NB4 (cell line): ENCODE data around the gene USF2.

Experiments
- DNase-seq: peaks from one replicate; pipeline ENCODE4 v3.0.0; 2010; ENCODE audit warnings: low read depth
- H3K4me3 ChIP-seq: one replicate; pipeline ENCODE4 v1.5.1; 2011; ENCODE audit warnings: mild to moderate bottlenecking, low read depth, low read length, moderate library complexity
- CTCF ChIP-seq: IDR thresholded peaks from one replicate; pipeline ENCODE4 v1.5.1; 2012; ENCODE audit warnings: low read depth, low read length
- MAX ChIP-seq: IDR thresholded peaks from 2 replicates; pipeline ENCODE4 v1.6.1; 2011; ENCODE audit warnings: low read depth, low read length
- MYC ChIP-seq: IDR thresholded peaks from 2 replicates; pipeline ENCODE4 v1.6.1; 2011; ENCODE audit warnings: low read depth, low read length
- POLR2A ChIP-seq: IDR thresholded peaks from 2 replicates; pipeline ENCODE4 v1.6.1; 2011; ENCODE audit warnings: mild to moderate bottlenecking; ENCODE audit not compliant: insufficient read length; ENCODE audit errors: extremely low read depth

USF2 gene

GRCh38 chr19:35264268-35265125 is 4.3 kb upstream of the USF2 start:
- H3K4me3 ChIP-seq, result no peak overlapping the region
- TF ChIP-seq POLR2A (no peak), CTCF (no peak), MAX (no peak), MYC (no peak)
- no peak for DNase-seq

GRCh38 chr19:35265126-35265899 is 3.4 kb upstream of the USF2 start:
- no peak overlapping the region for H3K4me3 ChIP-seq
- no peak for DNase-seq
- TF ChIP-seq CTCF, result no peak
- no peak for TF ChIP-seq POLR2A
- no peak for TF ChIP-seq MYC
- TF ChIP-seq MAX, result no peak

GRCh38 chr19:35265900-35266519 is 2.8 kb upstream of the USF2 start:
- H3K4me3 ChIP-seq, result no peak overlapping the region
- no peak for TF ChIP-seq MYC
- no peak for TF ChIP-seq POLR2A
- TF ChIP-seq MAX, result no peak
- TF ChIP-seq CTCF, result no peak
- DNase-seq, result no peak

GRCh38 chr19:35266520-35267352 is 2.0 kb upstream of the USF2 start:
- no peak for DNase-seq
- H3K4me3 ChIP-seq, result peak overlapping the region; percentile 70
- TF ChIP-seq MAX, result no peak
- TF ChIP-seq MYC, result no peak
- TF ChIP-seq POLR2A, result no peak
- no peak for TF ChIP-seq CTCF

- peak; percentile 47 for DNase-seq
- TF ChIP-seq MYC (no peak), MAX (no peak), POLR2A (no peak), CTCF (no peak)
- H3K4me3 ChIP-seq, result peak overlapping the region; percentile 70
Measured at GRCh38 chr19:35267353-35267817, 1.4 kb upstream of the USF2 start.
